EL (cell line): ENCODE results near the gene U2AF1L4.

Source experiments
- DNase-seq: peaks from one replicate; pipeline ENCODE4 v3.0.0-alpha.2; 2016

Gene U2AF1L4

GRCh38 chr19:35704218-35704617, 41.0 kb downstream of the U2AF1L4 start, which contains the start of gene ZBTB32:
Gene ZBTB32, plus strand, starts transcription at chr19:35704558. Its CDS starts 10,069 bp downstream, at chr19:35714627.
- DNase-seq: peak; percentile 26

DNA sequence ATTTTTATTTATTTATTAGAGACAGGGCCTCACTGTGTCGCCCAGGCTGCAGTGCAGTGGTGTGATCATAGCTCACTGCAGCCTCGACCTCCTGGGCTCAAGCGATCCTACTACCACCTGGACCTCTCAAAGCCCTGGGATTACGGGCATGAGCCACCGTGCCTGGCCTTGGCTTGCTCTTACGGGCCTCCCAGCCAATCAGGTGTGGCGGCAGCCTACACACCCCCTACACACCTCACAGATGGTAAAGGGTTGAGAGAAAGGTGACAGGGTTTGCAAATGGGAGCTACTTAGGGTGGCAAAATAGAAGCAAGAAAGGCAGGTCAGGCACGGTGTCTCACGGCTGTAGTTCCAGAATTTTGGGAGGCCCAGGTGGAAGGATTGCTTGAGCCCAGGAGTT, 41.9 kb downstream of the U2AF1L4 start:
- no peak for DNase-seq

DNA sequence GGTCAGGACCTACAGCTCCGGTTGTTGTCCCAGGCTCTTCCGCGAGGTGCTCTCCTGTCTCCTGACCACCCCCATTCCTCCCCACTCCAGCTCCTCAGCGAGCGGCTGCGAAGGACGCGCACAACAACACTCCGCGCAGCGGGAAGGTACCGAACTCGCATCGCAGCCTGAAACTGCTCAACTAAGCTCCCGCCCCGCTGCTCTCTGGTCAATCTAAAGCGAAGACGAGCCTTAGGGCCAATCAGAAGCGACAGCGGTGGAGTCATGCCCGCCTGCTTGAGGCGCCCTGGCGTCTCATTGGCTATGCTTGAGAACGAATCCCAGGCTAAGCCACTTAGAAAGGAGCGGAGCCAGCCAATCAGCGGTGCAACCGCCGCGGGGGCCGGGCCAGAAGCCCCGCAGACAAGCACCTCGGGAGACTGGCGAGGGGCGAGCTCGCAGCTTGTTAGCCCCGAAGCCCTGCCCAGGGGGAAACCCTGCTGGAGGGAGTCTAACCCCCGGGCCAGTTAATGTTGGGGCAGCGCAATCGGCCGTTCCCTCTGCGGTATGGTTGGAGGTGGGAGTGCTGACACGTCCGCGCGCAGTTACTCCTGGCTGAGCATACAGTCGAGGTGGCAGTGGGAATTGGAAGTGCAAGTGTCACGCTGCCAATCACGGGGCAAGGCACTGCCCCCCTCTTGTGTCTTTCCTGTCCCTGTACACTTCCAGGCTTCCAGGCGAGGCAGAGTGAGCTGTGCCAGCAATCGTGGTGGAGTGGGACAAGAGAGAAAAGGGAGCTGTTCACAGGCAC, 42.8 kb downstream of the U2AF1L4 start:
- DNase-seq: peak; percentile 98

DNA sequence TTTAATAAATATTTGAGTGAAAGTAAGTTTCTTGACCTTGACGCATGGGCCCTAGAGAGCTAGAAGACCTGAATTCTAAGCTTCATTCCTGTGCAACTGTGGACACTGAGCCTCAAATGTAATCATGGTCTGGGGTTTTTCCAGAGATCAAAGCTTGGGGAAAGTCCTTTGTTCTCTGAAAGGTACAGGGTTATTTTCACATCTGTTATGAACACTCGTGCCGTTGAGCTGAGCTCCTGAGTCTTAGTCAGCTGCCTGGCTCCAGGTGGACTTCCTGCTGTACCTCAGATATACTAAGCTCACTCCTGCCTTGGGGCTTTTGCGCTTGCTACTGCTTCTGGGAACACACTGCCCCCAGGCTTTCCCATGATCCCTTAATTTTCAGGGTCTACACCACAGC, 48.4 kb downstream of the U2AF1L4 start:
- DNase-seq: no peak

- DNase-seq: no peak
Observed at GRCh38 chr19:35695895-35696422, 49.3 kb downstream of the U2AF1L4 start.

- DNase-seq: peak; percentile 83
Observed at GRCh38 chr19:35693835-35694599, 51.2 kb downstream of the U2AF1L4 start.

- DNase-seq: no peak
Observed at GRCh38 chr19:35693422-35693821, 51.8 kb downstream of the U2AF1L4 start.
